Measurements from ENCODE around the gene PAX8. TPM values are rescaled to one million over a fixed set of nuclear protein-coding genes. Genes with fewer than 3 reads are reported as not detected.

PAX8 gene
- total and polyA plus RNA-seq, 2 experiments from 2014 or later = 0.21 to 0.32 TPM

- TF ChIP-seq ZNF462 (CRISPR knock-in tag; IDR thresholded peaks at IDR 0.05) (no peak), ZNF114 (CRISPR knock-in tag; IDR thresholded peaks at IDR 0.05) (no peak), NANOG (IDR thresholded peaks at IDR 0.05; ENCODE audit: borderline replicate concordance) (no peak), POLR2AphosphoS5 (IDR thresholded peaks at IDR 0.05; ENCODE audit: low read depth) (no peak), EZH2 (IDR thresholded peaks at IDR 0.05; ENCODE audit: low read depth, unreplicated experiment) (no peak), EZH2phosphoT487 (IDR thresholded peaks at IDR 0.05; ENCODE audit: unreplicated experiment) (no peak), ETS1 (IDR thresholded peaks at IDR 0.05) (no peak), REST (IDR thresholded peaks at IDR 0.05; ENCODE audit: unreplicated experiment) (no peak), JUNB (IDR thresholded peaks at IDR 0.05; ENCODE audit: unreplicated experiment) (no peak), STAT1 (IDR thresholded peaks at IDR 0.05; ENCODE audit: unreplicated experiment) (no peak), CREB1 (CRISPR knock-in tag; IDR thresholded peaks at IDR 0.05; ENCODE audit: low read depth) (no peak), CTCF (conservative IDR thresholded peaks at IDR 0.05; ENCODE audit: low read depth in 2 of 2) (no peak)
Measured at GRCh38 chr2:113237604-113238160, 41.0 kb downstream of the PAX8 start (continued).

All from GM23338 (cell line).